Kidney (tissue), 14 donors: ENCODE measurements around the gene TTPAL. TPM values are rescaled to one million over a fixed set of nuclear protein-coding genes. Genes with fewer than 3 reads are reported as not detected.

Experiments used
- DNase-seq, 5 donors: peaks; one replicate each; pipeline ENCODE4 v3.0.0-alpha.2; 2013 to 2020
- FAIRE-seq: peaks from 2 replicates; lab custom pipeline; 2012; peaks lifted over from hg19 to GRCh38; lab: Jason Lieb, UNC
- H3K27ac ChIP-seq, 2 donors: one replicate each; pipeline ENCODE4 v1.7.0; 2013; ENCODE audit warnings: low read depth in 2 of 2, low read length in 2 of 2, inconsistent platforms in 1 of 2
- H3K27me3 ChIP-seq: one replicate; pipeline ENCODE4 v1.7.1; 2013; ENCODE audit warnings: low read length, inconsistent platforms; ENCODE audit not compliant: control insufficient read depth, insufficient read depth
- H3K36me3 ChIP-seq, 3 donors: one replicate each; pipeline versions ENCODE4 v1.7.0 to v1.7.1; 2013; ENCODE audit warnings: low read length in 3 of 3, control low read depth in 1 of 3, inconsistent platforms in 1 of 3; ENCODE audit not compliant: insufficient read depth in 3 of 3, control insufficient read depth in 2 of 3
- H3K4me1 ChIP-seq, 3 donors: one replicate each; pipeline versions ENCODE4 v1.7.0 to v1.7.1; 2013; ENCODE audit warnings: low read length in 3 of 3, inconsistent platforms in 1 of 3, low read depth in 1 of 3; ENCODE audit not compliant: control insufficient read depth in 2 of 3, insufficient read depth in 2 of 3
- H3K4me3 ChIP-seq, 3 donors: one replicate each; pipeline versions ENCODE4 v1.7.0 to v1.8.1; 2013; ENCODE audit warnings: low read length in 3 of 3, control low read depth in 1 of 3, inconsistent platforms in 1 of 3
- H3K9ac ChIP-seq, 3 donors: one replicate each; pipeline versions ENCODE4 v1.7.0 to v1.7.1; 2013; ENCODE audit warnings: low read length in 3 of 3, control low read depth in 1 of 3, inconsistent platforms in 1 of 3
- H3K9me3 ChIP-seq, 3 donors: one replicate each; pipeline versions ENCODE4 v1.7.0 to v1.7.1; 2013; ENCODE audit warnings: low read length in 3 of 3, control low read depth in 1 of 3, inconsistent platforms in 1 of 3; ENCODE audit not compliant: control insufficient read depth in 2 of 3, insufficient read depth in 1 of 3
- CTCF ChIP-seq: IDR thresholded peaks from 3 replicates; pipeline ENCODE4 v1.5.1; 2012; ENCODE audit warnings: mild to moderate bottlenecking, moderate library complexity, borderline replicate concordance; ENCODE audit not compliant: insufficient read depth; ENCODE audit errors: extremely low read depth
- intact Hi-C: fragments of 100-400 bp; cut with DNase I; formaldehyde crosslinking; loops from one replicate; pipeline ENCODE4 v1.11.1; 2022
- polyA plus RNA-seq: library from polyadenylated mRNA; stranded (reverse); fragments of 350-450 nt; fragmentation: Illumina TruSeq; extraction: RNeasy Lipid Tissue Mini Kit (QIAGEN cat#74804); gene quantifications from one replicate; pipeline ENCODE4 v1.2.3, GENCODE V29; 2014; ENCODE audit warnings: low read depth, low replicate concordance; ENCODE audit not compliant: insufficient read depth
- total RNA-seq: library from RNA; stranded (reverse); fragmentation: NEBNext Ultra II Directional; extraction: Animal tissue kit (Norgen Biotek cat#: 25700); gene quantifications from one replicate; pipeline ENCODE4 v1.2.1, GENCODE V29; 2021
- donor health status: control.
- donor health status: control.
- donor health status: control.
- donor health status: control.
- donor health status: control.
- donor health status: DM: yes; HTN: yes; CAD: no.
- donor health status: Normal renal cell carcinoma (clear cell type).

The TTPAL gene
- total and polyA plus RNA-seq, 2 donors from 2014 or later = 3.5 to 13.5 TPM

GRCh38 chr20:44457016-44457415, 18.7 kb upstream of the TTPAL start:
- no peak overlapping the region for H3K4me3 ChIP-seq
- no peak overlapping the region for H3K27ac ChIP-seq
- TF ChIP-seq CTCF = no peak
- H3K27me3 ChIP-seq = no peaks in the 10 kb centered on the region
- H3K9ac ChIP-seq = no peak overlapping the region
- FAIRE-seq (no peak), DNase-seq (peak in 2 of 5 donors; percentile 11 to 56)
- no peaks in the 10 kb centered on the region for H3K9me3 ChIP-seq
- intact Hi-C loops = no loop called here
- no peaks in the 10 kb centered on the region for H3K4me1 ChIP-seq
- H3K36me3 ChIP-seq = no peaks in the 10 kb centered on the region

GRCh38 chr20:44459271-44459670, 16.4 kb upstream of the TTPAL start:
- DNase-seq (no peak), FAIRE-seq (no peak)
- TF ChIP-seq CTCF = no peak
- Histone ChIP-seq H3K9ac (no peak overlapping the region), H3K27me3 (no peaks in the 10 kb centered on the region), H3K27ac (no peak overlapping the region), H3K9me3 (no peaks in the 10 kb centered on the region), H3K36me3 (no peaks in the 10 kb centered on the region), H3K4me3 (no peak overlapping the region), H3K4me1 (no peaks in the 10 kb centered on the region)
- intact Hi-C loops = no loop called here

GRCh38 chr20:44460795-44461141, 14.9 kb upstream of the TTPAL start:
- no peaks in the 10 kb centered on the region for H3K36me3 ChIP-seq
- intact Hi-C loops = no loop called here
- H3K27me3 ChIP-seq = no peaks in the 10 kb centered on the region
- DNase-seq (peak in 2 of 5 donors; percentile 11 to 50), FAIRE-seq (no peak)
- TF ChIP-seq CTCF = peak; percentile 33
- no peak overlapping the region for H3K9ac ChIP-seq
- no peak overlapping the region for H3K4me3 ChIP-seq
- no peak overlapping the region for H3K27ac ChIP-seq
- peaks cover 0 to 5% (median 0%) of the 10 kb centered on the region in 3 donors for H3K4me1 ChIP-seq
- H3K9me3 ChIP-seq = no peaks in the 10 kb centered on the region

GRCh38 chr20:44461142-44461802, 14.4 kb upstream of the TTPAL start:
- no peak overlapping the region for H3K4me3 ChIP-seq
- intact Hi-C loops = no loop called here
- no peaks in the 10 kb centered on the region for H3K27me3 ChIP-seq
- peaks cover 0 to 5% (median 0%) of the 10 kb centered on the region in 3 donors for H3K4me1 ChIP-seq
- no peaks in the 10 kb centered on the region for H3K36me3 ChIP-seq
- DNase-seq (no peak), FAIRE-seq (no peak)
- TF ChIP-seq CTCF = no peak
- no peak overlapping the region for H3K27ac ChIP-seq
- H3K9me3 ChIP-seq = no peaks in the 10 kb centered on the region
- no peak overlapping the region for H3K9ac ChIP-seq
